HL-60 (cell line): ENCODE measurements around the gene WDR90.
"Not testable (repeated sequence)": the region's sequence is repeated elsewhere in the genome, so short reads cannot be mapped to it uniquely, and the experiment has no call there.

Experiments used
- DNase-seq, 2 experiments: peaks; one replicate each; pipeline ENCODE4 v3.0.0-alpha.2; 2010 to 2020; ENCODE audit warnings: low read depth in 1 of 2, low spot score in 1 of 2
- H3K27ac ChIP-seq: fragments of 250-450 bp; sonication (Bioruptor Pico); replicated peaks from 2 replicates; pipeline ENCODE4 v1.5.1; 2020; ENCODE audit warnings: mild to moderate bottlenecking, moderate library complexity
- H3K27me3 ChIP-seq: fragments of 250-450 bp; sonication (Bioruptor Pico); 2 replicates; pipeline ENCODE4 v1.5.1; 2021; ENCODE audit warnings: mild to moderate bottlenecking, moderate library complexity; ENCODE audit not compliant: insufficient read depth, poor library complexity, severe bottlenecking
- H3K4me3 ChIP-seq: replicated peaks from 2 replicates; pipeline ENCODE4 v1.5.1; 2011; ENCODE audit warnings: mild to moderate bottlenecking, control low read depth, low read length; ENCODE audit not compliant: insufficient read depth
- GABPA ChIP-seq: IDR thresholded peaks from 2 replicates; pipeline ENCODE4 v1.6.1; 2012; ENCODE audit warnings: low read depth
- POLR2AphosphoS5 ChIP-seq: IDR thresholded peaks from 2 replicates; pipeline ENCODE4 v1.6.1; 2012; ENCODE audit warnings: low read depth
- SPI1 ChIP-seq: IDR thresholded peaks from 2 replicates; pipeline ENCODE4 v1.6.1; 2012; ENCODE audit warnings: low read depth, mild to moderate bottlenecking, borderline replicate concordance
- TF ChIP-seq, protein P1 (sequence below): IDR thresholded peaks from 2 replicates; pipeline ENCODE4 v1.6.1; 2012; ENCODE audit warnings: low read depth; ENCODE audit not compliant: insufficient replicate concordance
- TF ChIP-seq, protein P2 (sequence below): IDR thresholded peaks from one replicate; pipeline ENCODE4 v1.5.1; 2011; ENCODE audit warnings: low read length, control low read depth, inconsistent platforms; ENCODE audit not compliant: insufficient read depth

WDR90 gene

DNA sequence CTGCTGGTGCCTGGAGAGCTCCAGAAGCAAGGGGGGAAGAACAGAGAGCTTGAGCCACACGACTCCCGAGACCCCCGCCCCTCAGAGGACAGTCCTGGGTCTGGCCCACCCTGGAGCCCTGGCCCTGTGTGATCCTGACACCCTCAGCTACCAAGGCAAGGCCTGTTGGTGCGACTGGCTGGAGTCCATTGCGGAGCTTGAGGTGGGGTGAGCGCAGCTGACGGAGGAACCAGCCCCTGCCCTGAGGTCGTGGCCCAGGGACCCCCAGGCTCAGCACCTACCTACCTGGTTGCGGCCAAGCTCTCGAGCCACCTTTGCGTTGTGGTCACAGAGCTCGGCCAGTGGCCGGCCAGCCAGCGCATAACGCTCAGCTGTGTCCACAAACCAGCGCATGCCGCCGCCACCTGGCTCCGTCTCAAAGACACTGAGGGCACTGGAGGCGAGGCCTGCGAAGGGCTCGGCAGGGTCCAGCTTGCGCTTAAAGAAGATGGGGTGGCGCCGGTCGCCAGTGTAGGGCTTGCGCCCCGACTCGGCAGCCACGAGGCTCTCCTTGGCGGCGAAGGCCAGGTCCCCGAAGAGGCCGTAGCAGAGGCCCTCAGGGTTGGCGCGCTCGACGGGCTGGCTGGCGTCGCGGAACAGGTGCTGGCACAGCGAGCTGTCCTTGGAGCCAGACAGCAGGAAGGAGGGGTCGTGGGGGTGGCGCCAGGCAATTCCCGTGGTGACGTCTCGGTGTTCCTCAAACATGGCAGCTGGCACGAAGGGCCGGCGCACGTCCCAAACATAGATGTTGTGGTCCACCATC lies 37.5 kb downstream of the WDR90 start:
- TF ChIP-seq, protein P1, sequence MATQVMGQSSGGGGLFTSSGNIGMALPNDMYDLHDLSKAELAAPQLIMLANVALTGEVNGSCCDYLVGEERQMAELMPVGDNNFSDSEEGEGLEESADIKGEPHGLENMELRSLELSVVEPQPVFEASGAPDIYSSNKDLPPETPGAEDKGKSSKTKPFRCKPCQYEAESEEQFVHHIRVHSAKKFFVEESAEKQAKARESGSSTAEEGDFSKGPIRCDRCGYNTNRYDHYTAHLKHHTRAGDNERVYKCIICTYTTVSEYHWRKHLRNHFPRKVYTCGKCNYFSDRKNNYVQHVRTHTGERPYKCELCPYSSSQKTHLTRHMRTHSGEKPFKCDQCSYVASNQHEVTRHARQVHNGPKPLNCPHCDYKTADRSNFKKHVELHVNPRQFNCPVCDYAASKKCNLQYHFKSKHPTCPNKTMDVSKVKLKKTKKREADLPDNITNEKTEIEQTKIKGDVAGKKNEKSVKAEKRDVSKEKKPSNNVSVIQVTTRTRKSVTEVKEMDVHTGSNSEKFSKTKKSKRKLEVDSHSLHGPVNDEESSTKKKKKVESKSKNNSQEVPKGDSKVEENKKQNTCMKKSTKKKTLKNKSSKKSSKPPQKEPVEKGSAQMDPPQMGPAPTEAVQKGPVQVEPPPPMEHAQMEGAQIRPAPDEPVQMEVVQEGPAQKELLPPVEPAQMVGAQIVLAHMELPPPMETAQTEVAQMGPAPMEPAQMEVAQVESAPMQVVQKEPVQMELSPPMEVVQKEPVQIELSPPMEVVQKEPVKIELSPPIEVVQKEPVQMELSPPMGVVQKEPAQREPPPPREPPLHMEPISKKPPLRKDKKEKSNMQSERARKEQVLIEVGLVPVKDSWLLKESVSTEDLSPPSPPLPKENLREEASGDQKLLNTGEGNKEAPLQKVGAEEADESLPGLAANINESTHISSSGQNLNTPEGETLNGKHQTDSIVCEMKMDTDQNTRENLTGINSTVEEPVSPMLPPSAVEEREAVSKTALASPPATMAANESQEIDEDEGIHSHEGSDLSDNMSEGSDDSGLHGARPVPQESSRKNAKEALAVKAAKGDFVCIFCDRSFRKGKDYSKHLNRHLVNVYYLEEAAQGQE, result no peak
- TF ChIP-seq SPI1 (no peak), GABPA (no peak), POLR2AphosphoS5 (no peak)
- TF ChIP-seq, protein P2, sequence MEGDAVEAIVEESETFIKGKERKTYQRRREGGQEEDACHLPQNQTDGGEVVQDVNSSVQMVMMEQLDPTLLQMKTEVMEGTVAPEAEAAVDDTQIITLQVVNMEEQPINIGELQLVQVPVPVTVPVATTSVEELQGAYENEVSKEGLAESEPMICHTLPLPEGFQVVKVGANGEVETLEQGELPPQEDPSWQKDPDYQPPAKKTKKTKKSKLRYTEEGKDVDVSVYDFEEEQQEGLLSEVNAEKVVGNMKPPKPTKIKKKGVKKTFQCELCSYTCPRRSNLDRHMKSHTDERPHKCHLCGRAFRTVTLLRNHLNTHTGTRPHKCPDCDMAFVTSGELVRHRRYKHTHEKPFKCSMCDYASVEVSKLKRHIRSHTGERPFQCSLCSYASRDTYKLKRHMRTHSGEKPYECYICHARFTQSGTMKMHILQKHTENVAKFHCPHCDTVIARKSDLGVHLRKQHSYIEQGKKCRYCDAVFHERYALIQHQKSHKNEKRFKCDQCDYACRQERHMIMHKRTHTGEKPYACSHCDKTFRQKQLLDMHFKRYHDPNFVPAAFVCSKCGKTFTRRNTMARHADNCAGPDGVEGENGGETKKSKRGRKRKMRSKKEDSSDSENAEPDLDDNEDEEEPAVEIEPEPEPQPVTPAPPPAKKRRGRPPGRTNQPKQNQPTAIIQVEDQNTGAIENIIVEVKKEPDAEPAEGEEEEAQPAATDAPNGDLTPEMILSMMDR, result no peak
- Histone ChIP-seq H3K27me3 (no peaks in the 10 kb centered on the region), H3K27ac (no peak overlapping the region), H3K4me3 (no peak overlapping the region)
- DNase-seq, result no peak

DNA sequence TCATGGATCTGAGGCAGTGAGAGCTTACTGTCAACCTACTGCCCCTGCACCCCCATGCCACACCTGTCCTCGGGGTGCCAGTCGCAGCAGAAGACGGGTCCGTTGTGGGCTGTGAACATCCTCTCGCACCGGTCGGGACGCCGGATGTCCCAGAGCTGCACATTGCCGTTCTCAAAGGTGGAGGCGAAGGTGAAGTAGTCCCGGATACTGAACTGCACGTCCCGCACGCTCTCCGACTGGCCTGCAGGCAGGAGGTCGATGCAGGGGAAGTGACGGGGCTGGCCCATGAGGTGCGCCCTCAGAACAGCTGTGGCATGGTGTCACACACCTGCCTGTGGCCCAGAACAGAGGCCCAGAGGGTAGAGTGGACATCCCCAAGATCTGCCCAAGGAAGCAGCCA lies 38.3 kb downstream of the WDR90 start:
- no peak for TF ChIP-seq SPI1
- TF ChIP-seq, protein P2, result no peak
- no peak for TF ChIP-seq POLR2AphosphoS5
- TF ChIP-seq, protein P1, result no peak
- no peak for TF ChIP-seq GABPA
- H3K4me3 ChIP-seq, result no peak overlapping the region
- H3K27ac ChIP-seq, result no peak overlapping the region
- peaks cover 4% of the 10 kb centered on the region for H3K27me3 ChIP-seq
- no peak for DNase-seq

DNA sequence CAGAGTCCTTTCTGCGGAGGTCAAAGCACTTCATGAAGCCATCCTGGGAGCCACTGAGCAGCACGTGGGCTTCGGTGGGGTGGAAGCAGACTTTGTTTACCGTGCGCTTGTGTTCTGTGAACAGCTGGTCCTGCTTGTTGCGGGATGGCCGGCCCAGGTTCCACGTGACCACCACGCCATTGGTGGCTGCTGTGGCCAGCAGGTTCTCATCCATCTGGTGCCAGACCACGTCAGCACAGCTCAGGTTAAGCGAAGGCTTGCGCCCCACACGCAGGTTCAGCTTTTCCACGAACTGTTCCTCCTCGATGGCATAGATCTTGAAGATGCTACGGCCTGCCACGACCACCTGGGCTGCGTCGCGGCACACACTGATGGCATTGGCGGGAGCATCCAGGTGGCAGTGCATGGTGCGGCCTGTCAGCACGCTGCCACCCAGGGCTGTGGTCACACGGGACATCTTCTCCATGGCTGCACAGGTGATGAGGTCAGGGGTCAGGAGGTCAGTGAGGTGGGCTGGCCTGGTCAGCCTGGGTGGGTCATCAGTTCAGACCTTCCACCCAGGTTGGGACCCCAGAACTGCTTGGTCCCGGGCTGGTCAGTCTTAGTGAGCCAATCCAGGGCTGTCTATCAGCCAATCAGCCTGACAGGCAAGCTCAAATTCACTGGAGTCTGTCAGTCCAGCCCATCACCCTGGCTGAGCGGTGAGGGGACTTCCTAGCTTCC lies 40.2 kb downstream of the WDR90 start:
- TF ChIP-seq, protein P2, result no peak
- Histone ChIP-seq H3K27ac (peak overlapping the region; percentile 89), H3K4me3 (peak overlapping the region; percentile 90), H3K27me3 (peaks cover 18% of the 10 kb centered on the region)
- DNase-seq, result no peak

DNA sequence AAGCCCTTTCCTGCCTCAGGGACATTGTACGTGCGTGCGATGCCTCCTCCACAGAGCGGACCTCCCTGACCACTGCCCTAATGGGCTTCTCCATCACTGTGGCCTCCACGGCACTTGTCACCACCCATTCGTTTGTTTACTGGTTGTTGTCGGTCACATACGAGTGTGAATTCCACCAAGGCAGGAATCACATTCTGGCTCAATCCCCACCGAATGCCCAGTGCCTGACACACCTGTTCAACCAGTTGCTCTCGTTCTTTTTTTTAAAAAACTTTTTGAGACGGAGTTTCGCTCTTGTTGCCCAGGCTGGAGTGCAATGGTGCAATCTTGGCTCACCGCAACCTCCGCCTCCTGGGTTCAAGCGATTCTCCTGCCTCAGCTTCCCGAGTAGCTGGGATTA lies 42.1 kb downstream of the WDR90 start:
- not testable (repeated sequence) for H3K4me3 ChIP-seq, H3K27ac ChIP-seq, DNase-seq
- H3K27me3 ChIP-seq, result peaks cover 34% of the 10 kb centered on the region
